HT-29 (cell line): ENCODE data around the gene RAB19. TPM values are rescaled to one million over a fixed set of nuclear protein-coding genes. Genes with fewer than 3 reads are reported as not detected.
A peak's percentile ranks its signal among the peaks of the same experiment; 100 is the strongest.
"Not testable (repeated sequence)": the region's sequence is repeated elsewhere in the genome, so short reads cannot be mapped to it uniquely, and the experiment has no call there.

Experiments
- DNase-seq: peaks from one replicate; pipeline ENCODE4 v3.0.0-alpha.2; 2015; ENCODE audit warnings: low spot score
- small RNA-seq: library from RNA; depleted of rRNA; stranded (forward); fragments of <200 nt; gene quantifications from one replicate; pipeline ENCODE3, GENCODE V24; 2014
- total RNA-seq: library from RNA; depleted of rRNA; stranded (reverse); fragments of >200 nt; shearing (Covaris generic); gene quantifications from 2 replicates; pipeline ENCODE4 v1.2.3, GENCODE V29; 2014; rRNA removed

Gene RAB19
- total RNA-seq, 1 experiment from 2014 or later: 5.3 TPM

DNA sequence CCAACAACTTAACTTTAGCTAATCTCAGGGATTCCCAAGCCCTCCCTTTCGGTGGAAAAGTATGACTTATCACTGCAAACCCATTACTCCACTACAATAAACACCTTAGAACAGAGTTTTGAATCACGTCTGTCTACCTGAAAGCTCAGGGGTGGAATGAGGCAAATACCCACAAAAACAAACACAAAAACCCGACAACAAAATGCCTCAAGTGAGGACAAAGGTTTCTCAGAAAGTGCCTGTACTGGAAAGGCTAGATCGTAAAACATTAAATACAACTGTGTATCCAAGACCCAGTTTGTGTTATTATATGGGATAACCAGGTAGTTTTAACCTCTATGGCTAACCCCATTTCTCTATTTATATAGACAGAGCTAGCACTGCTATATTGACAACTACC is 49.4 kb downstream of the RAB19 start:
- peak; percentile 32 for DNase-seq

DNA sequence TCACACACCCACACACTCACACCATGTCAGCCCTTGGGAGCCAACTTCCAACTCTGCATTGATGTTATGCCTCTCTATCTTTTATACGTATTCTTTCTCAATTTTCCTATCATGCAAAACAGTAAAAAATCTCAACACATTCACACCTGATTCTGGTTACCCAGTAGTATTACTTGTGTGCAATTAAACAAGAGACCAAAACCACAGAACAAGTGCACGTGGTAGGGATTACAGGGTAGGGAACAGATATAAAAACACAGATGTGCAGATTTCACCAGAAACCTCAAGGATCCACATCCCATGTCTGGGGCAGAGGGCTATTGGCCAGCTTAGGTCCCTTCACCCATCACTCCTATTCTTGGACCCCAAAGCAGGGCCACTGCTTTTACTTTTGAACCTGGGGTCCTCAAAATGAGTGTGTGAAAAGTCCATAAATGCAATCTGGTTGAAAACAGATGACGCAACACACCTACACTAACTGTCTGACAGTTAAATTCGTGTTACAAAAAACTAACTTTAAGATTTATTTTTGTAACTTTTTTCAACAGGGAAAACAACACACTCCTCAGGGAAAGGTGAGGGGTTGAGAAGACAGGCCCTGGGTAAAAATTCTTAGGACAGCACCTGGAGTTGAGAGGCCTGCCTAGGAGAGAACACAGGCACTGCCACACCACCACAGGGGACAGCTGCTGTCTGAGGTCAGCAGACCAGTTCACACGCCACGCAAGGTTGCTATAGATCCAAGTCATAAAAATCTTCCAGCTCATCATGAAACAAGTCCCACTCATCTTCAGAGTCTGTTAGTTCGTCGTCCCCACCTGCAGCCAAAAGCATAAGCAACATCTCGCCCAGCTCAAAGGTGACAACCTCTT is 50.2 kb downstream of the RAB19 start:
- DNase-seq: not testable (repeated sequence)

DNA sequence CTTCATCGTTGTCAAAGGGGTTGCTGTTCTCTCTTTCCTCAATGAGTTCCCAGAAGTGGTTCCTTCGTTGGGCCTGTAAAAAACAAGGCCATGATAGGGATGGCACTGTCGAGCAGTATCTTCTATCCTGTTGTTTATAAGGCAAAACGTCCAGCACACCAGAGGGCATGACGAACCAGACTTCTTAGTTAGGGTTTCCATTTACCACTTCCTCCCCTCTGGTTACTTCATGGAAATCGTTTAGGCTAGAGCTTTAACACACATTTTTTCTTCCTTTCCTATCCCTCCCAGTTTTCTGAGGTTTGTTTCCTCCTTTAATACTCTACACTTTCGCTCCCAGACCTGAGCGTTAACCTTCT is 50.8 kb downstream of the RAB19 start:
- no peak for DNase-seq

DNA sequence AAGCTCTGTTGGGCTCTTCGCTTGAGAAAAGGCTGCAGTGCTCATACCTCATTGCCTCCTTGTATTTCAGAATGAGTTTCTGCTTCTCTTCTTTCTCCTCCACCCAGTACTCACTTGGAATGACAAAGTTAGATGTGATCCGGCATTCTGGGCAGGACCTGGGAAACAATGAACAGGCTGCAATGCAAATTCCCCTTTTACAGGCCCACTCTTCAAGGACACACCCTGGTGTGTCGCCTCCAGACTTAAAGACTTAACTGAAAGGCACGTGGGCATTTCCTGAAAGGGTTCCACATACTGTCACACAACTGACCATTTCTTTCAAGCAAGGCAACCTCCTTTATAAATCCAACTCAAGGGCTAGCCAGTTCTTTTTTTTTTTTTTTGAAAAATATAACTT is 51.9 kb downstream of the RAB19 start:
- DNase-seq: no peak

DNA sequence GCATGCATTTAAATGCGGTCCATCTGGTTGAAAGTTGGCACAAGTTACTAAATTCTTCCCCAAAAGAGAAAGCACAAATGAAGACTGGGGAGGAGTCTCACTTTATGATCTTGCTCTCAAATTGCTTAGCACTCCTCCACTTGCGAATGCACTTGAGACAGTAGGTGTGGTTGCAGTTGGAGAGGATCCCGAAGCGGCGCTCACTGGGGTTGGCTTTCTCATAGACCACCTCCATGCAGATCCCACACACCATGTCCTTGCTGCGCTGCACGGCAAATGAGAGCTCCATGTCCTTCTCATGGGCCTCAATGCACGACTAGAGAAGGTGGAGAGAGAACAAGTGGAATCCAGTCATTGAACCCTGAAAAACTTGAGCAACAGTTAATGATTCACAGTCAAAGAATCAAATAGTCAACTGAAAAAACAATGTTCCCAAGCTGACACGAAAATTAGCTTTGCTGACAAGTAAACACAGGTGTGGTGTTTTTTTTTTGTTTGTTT is 52.7 kb downstream of the RAB19 start:
- DNase-seq: no peak

DNA sequence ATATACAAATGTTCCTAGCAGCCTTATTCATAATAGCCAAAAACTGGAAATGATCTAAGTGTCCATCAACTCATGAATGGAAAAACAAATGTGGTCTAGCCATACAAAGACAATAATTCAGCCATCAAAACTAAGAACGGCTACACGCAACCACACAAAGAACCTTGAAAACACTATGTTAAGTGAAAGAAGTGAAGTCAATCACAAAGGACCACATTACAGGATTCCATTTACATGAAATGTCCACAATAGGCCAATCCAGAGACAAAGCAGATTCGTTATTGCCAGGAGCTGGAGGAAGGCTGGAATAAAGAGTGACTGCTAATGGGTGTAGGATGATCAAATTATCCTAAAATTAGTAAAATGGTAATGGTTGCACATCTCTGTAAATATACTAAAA is 54.3 kb downstream of the RAB19 start:
- DNase-seq: no peak

DNA sequence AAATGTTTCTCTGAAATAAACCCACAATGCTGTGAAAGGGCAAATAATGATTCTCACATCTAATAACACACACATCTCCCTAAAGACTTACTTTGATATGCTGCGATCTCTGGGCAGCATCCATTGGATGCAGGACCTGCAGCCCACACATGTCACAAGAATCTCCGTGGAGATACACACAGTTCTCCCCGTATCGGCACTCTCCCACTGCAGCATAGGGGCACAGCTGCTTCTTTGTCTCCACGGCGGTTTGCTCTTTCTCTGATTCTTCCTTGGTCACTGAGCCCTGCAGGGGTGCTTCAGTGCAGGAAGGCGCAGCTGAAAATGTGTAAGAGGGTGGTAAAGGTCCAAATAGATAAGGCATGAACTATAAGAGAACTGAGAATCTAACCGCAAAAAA is 55.1 kb downstream of the RAB19 start:
- no peak for DNase-seq

DNA sequence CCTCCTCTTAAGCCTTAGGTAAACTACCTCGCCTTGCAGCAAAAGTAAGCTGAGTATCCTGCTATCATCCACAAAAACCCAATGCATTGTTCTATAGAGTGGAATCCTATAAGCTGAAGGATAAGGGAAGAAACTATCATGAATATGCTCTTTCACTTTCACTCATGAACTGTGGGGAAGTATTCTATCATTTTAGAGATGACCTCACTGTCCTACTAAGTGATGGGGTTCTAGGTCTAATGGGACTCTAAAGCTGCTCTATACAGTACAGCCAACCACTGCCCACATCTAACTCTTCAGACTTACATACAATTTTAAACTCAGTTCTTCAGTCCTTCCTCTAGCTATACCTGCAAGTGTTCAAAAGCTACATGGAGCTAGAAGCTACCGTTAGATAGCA is 59.3 kb downstream of the RAB19 start:
- no peak for DNase-seq

DNA sequence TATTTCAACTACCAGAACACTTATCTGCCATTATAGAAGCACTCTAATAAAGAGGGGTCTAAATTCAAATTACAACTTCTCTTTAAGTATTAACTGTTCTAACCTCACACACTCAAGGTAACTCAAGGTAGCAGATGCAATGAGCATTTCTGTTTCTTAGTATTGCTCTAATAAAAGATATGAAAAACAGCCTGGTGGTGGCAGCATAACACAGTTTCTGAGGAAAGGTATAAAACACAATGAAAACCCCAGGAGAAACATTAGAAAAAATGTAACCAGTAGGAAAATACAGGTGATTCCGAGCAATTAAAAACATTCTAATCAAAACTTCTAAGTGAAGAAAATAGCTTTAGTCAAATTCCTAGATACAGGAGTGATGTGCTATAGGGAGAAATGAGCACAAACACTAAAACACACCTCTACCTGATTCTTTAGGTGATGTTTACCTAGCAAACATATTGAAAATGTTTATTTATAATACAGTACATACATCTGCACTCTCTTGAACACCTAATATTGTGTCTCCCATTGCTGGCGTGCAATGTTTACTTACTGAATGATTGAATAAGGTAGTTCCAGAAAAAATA is 72.0 kb downstream of the RAB19 start:
- peak; percentile 79 for DNase-seq

DNA sequence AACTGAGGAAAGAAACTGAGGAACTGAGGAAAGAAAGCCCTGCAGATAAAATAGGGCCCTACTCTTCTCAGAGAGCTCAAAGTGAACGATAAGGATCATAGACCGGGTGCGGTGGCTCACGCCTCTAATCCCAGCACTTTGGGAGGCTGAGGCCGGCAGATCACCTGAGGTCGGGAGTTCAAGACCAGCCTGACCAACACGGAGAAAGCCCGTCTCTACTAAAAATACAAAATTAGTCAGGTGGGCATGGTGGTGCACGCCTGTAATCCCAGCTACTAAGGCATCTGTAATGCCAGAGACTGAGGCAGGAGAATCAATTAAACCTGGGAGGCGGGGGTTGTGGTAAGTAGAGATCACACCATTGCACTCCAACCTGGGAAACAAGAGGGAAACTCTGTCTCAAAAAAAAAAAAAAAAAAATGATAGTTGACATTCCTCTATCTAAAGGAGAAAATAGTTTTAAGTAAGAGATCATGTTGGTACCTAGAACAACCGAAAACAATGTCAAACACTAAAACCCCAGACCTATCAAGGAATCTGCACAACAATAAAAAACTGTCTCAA is 72.9 kb downstream of the RAB19 start:
- DNase-seq: no peak

Small RNA genes within 50 kb of the gene (small RNA-seq; reads per million reads assigned to genes)
- not detected for gene RNA5SP247
- gene RNA5SP248: 11.0 reads per million, percentile 88 among the genes with 10 or more reads in this experiment

Other genes starting within 250 kb of the RAB19 start
- gene KDM7A, start 227.1 kb upstream of the RAB19 start, total RNA-seq: 1.2 and 1.7 TPM in 2 replicates
- gene SLC37A3, start 5.5 kb upstream of the RAB19 start, total RNA-seq: 22.0 and 30.4 TPM in 2 replicates
- gene MKRN1, start 75.4 kb downstream of the RAB19 start, total RNA-seq: 52.5 and 61.8 TPM in 2 replicates
- not detected in 2 replicates for gene DENND2A, start 236.8 kb downstream of the RAB19 start, total RNA-seq